Right renal pelvis (tissue), 4 donors: ENCODE measurements around the gene STK32B. TPM values are rescaled to one million over a fixed set of nuclear protein-coding genes. Genes with fewer than 3 reads are reported as not detected.

Experiments
- DNase-seq, 4 donors: peaks; one replicate each; pipeline ENCODE4 v3.0.0-alpha.2; 2013; ENCODE audit warnings: low read depth in 4 of 4, low spot score in 3 of 4, missing footprints in 1 of 4
- polyA plus RNA-seq, 4 donors: library from polyadenylated mRNA; unstranded; fragments of 120-200 nt; gene quantifications; one replicate each; pipeline ENCODE4 v1.2.1, GENCODE V29; 2013; ENCODE audit not compliant: insufficient read length in 4 of 4

The STK32B gene
- polyA plus RNA-seq, 4 donors = 8.9 to 13.5 (median 9.7) TPM

DNA sequence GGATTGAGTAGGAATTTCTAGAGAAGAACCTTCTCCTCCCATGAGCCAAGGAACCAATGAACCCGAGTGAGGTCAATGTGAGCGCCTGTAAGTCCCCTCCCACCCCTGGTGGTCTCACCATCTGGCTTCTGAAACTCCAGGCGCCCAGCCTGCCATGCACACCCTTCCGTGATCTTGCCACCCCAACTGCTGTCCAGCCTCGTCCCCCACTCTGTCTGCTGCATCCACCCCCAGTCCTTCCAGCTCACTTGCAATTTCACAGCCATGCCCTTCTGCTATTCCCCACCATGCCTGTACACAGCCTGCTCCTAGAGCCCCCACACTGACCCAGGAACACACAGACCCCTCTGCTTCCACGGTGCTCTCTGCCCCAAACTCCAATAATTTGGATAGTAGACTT is 323.7 kb downstream of the STK32B start:
- no peak for DNase-seq

GRCh38 chr4:5376015-5376414 is 324.7 kb downstream of the STK32B start:
- no peak for DNase-seq

DNA sequence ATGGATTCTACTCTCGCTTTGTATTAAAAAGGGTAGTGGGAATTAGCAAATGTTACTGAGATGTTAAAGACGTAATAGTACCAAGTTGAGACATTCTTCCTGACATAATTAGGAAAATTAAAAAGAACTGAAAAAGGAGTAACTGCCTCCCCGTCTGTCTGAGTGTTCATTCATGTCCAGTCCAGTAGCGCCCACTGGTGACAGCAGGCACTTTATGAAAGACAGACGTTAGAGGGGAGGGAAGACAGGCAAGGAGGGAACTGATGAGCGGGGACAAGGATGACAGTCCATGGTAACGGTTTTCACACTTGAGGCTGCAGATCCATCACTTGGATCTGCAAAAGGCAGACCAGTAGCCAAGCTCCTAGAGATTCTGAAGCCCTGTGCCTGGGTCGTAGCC is 326.7 kb downstream of the STK32B start:
- no peak for DNase-seq

DNA sequence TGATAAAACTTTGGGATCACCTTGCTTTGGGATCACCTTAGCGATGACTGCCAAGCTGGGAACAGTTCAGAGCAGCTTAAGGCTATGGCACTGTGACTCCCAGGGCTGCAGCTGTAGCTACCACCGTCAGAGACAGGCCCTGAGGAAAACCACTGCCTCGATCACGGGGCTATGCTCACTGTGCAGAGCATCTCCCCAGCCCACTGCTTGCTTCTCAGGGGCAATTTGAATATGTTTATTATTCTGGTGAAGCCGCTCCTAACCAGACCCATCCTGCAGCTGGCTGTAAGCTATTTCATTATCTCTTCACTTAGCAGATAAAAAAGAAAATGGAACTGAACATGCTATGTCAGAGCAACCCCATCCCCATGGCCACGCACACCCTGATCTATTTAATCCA is 328.6 kb downstream of the STK32B start:
- DNase-seq = no peak

GRCh38 chr4:5381961-5382441 is 330.7 kb downstream of the STK32B start:
- DNase-seq = no peak

GRCh38 chr4:5383191-5383980 is 332.1 kb downstream of the STK32B start:
- DNase-seq = no peak

DNA sequence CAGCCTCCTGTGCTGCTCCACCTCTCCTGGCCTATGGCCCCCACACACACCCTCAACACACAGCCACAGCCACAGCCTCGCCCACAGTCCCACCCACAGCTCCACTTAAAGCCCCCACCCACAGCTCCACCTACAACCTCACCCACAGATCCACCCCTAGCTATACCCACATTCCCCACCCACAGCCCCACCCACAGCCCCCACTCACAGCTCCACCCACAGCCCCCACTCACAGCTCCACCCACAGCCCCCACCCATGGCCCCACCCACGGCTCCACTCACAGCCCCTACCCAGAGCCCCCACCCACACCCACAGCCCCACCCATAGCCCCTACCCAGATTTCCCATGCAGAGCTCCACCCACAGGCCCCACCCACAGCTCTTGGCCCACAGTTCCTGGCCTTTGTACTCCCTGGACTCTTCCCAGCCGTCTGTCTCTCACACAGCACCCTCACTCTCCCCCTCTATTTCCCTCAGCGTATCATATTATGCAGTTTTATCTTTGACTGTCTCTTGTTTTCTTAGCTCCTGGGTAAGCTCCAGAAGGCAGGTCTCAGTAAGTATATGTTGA is 334.5 kb downstream of the STK32B start:
- no peak for DNase-seq

DNA sequence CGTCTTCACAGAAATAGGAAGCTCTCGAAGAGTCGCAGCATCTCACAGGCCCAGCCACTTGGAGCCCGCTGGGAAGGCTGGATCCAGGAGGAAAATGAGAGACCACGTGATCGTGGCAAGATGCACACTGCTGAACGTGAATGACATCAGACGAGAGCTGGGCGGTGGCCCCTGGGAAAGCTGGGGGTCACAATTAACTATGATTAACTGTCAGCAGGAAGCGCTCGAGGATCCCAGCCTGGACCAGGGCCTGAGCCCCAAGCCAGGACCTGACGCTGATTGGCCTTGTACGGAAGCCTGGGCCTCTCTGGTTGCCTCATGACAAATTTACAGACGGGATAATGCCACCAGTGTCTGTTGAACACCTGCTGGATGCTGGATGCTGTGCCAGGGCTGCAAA is 335.6 kb downstream of the STK32B start:
- no peak for DNase-seq

DNA sequence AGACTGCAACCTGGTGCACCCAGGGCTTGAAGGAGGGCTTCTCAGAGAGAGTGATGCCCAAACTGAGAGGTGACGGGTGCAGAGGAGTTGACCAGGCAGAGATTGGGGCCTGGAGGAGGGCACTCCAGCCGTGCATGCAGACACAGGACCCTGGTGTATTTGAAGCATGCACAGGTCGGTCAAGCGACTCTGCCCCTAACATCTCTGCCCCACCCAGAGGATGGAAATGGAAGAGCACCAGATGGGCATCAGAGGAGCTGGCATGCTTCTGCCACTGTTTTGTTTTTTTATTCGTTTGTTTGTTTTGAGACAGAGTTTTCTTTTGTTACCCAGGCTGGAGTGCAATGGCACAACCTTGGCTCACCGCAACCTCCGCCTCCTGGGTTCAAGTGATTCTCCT is 336.2 kb downstream of the STK32B start:
- DNase-seq = no peak

- DNase-seq = no peak
Measured at GRCh38 chr4:5389756-5390310, 338.6 kb downstream of the STK32B start.

DNA sequence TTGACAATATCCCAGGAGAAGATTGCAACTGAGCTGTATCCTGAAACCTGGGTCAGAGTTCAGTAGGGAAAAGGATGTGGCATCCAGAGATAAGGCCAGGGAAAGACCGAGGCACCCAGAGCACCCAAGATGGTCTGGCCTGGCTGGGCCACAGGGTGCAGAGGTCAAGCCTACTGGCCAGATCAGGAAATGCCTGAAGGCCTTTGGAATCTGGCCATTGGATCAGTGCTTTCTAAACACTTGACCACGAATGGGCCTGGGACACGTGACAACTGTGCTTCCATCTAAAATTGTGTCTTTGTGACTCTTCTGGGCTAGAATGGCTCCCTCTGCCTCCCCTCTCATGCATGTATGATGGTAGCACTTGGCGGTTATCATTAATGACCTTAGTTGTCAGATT is 340.2 kb downstream of the STK32B start:
- no peak for DNase-seq

GRCh38 chr4:5393911-5394513 is 342.7 kb downstream of the STK32B start:
- DNase-seq = no peak

DNA sequence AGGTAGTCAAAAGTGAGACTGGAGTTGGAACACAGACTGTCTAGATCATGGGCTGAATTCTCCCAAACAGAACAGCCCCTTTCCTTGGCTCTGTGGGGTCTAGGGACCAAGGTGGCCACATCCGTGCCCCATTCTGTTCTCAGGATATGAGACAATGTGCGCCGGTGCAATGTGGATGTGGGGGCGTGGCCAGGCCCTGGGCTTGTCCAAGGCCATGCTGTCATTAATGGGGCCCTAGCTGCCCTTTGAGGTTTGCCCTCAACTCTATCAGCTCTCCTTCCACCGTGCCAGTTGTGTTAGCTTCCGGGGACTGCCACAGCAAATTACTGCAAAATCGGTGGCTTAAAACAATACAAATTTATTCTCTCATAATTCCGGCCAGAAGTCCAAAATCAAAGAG is 344.5 kb downstream of the STK32B start:
- no peak for DNase-seq

- DNase-seq = no peak
Measured at GRCh38 chr4:5398056-5398455, 346.8 kb downstream of the STK32B start.

- no peak for DNase-seq
Measured at GRCh38 chr4:5399124-5399523, 347.8 kb downstream of the STK32B start.

- peak in 3 of 4 donors; percentile 3 to 11 (median 7) for DNase-seq
Measured at GRCh38 chr4:5399790-5400421, 348.6 kb downstream of the STK32B start.

DNA sequence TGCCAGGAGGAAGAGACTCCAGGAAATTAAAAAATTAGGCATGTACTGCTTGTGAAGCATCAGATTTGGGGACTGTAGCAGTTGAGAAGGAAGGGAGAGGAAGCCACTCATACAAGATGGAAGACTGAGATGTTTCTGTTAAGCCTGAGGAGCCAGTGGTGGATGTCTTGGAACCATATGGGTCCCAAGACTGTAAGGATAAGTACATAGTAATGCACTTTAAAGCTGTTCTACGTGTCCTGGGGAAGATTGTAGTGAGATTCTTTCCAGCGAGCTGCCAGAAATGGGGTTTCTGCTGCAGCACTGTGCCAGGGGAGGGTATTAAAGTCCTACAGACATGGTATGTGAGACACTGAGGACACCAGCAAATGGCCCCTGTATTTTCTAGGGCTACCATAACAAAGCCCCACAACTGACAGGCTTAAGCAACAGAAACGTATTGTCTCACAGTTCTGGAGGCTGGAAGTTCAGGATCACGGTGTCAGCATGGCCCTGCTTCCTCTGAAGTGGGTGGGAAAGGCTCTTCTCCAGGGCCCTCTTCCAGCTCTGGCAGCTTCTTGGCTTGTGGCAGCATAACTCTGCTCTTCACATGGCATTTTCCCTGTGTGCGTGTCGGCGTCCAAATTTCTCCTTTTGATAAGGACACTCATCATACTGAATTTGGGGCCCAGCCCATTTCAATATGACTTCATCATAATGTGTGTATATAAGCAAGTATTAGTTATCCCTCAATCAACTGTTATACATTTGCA is 352.6 kb downstream of the STK32B start:
- no peak for DNase-seq

GRCh38 chr4:5409237-5409636 is 358.0 kb downstream of the STK32B start:
- DNase-seq = no peak

- no peak for DNase-seq
Measured at GRCh38 chr4:5409972-5410618, 358.8 kb downstream of the STK32B start.

DNA sequence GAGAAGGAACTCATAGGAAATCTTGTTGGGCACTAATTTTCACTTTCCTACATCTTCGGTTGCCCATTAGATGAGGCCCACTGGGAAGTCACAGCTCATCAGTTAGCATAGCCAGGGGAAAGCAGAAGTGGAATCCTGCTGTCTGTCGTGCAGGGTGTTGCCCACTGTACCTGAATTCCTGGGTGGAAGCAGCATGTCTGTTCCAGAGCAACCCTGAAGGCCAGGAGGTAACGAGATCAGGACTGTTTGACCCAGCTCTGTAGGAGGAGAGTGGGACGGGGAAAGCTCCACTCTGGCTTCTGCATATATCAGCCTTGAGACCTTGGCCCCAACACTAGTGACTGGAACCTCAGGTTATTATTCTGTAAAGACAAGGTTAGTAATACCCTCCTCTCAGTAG is 361.0 kb downstream of the STK32B start:
- no peak for DNase-seq
